Measurements from ENCODE around the gene PDZD2.
"Not testable (repeated sequence)": the region's sequence is repeated elsewhere in the genome, so short reads cannot be mapped to it uniquely, and the experiment has no call there.

Gene PDZD2

GRCh38 chr5:31937703-31938102 is 298.8 kb downstream of the PDZD2 start:
- DNase-seq = no peak

DNA sequence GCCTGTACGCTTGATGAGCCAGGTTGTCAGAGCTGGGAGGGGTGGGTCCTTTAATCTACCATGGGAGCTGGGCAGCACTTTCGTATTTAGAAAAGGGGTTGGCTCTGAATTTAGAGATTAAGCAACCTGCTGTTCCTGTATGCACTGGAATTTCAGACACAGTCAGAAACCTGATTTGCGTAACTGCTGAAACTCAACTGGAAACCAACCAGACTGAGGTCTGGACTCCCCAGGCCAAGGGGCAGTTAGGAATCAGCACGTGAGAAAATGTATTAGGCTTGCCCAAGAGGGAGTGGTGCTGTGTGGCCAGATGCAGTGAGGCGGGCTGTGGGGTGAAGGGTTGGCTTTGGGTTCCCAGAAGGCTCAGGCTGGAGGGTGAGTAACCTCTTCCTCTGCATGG is 300.2 kb downstream of the PDZD2 start:
- no peak for DNase-seq

GRCh38 chr5:31941151-31941755 is 302.3 kb downstream of the PDZD2 start:
- no peak for DNase-seq

GRCh38 chr5:31942546-31942945 is 303.6 kb downstream of the PDZD2 start:
- DNase-seq = no peak

DNA sequence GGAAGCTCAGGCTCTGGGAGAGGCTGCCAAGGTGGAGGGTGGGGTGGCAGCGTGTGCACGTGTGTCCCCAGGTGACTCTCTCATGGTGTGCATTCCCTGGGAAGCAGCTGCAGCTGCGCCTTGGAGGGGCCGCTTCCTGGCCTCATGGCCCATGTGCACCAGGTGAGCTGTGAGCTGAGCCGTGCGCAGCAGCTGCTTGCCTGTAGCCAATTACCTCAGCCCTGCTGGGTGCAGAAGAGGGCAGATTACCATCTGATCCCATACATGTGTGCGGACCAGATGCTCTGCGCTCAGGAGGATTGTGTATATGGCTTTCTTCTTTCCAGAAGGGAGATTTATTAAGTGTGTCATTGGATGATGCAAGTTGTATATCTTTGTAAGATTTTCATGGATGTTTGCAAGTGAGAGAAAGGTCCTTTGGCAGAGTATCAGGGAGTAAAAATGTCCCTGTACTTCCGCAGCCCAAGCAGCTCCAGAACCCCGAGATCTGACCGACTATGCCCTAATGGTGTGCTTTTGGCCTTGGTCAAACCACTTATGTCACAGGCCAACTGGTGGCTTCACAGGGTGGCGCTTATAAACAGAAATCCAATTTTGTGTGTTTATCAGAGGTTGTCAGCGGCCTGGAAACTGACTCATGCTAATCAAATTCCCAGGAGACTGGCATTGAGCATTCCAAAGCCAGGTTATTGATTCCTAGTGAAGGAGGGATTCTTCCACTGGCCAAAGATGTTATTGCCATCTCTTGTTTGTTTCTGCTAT is 305.9 kb downstream of the PDZD2 start:
- DNase-seq = peak; percentile 82

- no peak for DNase-seq
Observed at GRCh38 chr5:31948006-31948405, 309.1 kb downstream of the PDZD2 start.

DNA sequence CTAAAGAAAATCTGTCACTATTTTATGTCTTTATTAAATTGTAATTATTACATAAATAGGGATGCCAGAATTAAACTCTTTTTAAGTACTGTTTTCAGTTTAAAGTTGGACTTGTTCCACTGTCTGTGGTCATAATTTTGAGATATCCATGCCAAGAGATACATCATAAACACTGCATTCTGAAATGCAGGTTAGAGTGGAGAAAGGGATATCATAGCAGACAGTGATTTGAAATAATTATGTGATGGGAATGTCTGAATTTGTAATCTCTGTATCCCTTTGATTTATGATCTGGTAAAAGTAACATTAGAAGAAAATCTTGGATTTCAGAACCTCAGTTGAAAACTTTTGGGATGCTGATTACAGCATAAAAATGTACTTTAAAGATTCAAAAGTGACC is 313.1 kb downstream of the PDZD2 start:
- no peak for DNase-seq

GRCh38 chr5:31954091-31954490 is 315.2 kb downstream of the PDZD2 start:
- no peak for DNase-seq

- no peak for DNase-seq
Observed at GRCh38 chr5:31957151-31957550, 318.2 kb downstream of the PDZD2 start.

- no peak for DNase-seq
Observed at GRCh38 chr5:31962351-31962751, 323.4 kb downstream of the PDZD2 start.

DNA sequence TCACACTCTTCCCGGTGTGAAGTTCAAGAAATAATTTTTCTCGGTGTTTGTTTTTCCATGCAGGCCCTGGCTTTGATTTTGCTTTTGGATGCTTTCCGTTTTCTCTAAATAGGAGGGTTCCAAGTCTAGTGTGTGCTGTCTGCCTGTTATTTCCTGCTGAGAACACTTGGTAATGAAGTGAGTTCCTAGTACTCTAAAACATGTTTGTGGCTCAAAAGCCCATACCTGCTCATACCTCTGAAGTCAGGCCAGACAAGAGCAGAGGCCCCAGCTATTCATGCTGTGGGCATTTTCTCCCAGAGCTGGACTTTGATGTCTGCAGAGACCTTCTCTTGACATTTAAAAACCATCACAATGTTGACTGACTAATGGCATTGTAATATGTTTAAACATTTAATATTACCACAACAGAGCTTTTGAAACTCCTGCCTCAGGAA is 324.0 kb downstream of the PDZD2 start:
- no peak for DNase-seq

DNA sequence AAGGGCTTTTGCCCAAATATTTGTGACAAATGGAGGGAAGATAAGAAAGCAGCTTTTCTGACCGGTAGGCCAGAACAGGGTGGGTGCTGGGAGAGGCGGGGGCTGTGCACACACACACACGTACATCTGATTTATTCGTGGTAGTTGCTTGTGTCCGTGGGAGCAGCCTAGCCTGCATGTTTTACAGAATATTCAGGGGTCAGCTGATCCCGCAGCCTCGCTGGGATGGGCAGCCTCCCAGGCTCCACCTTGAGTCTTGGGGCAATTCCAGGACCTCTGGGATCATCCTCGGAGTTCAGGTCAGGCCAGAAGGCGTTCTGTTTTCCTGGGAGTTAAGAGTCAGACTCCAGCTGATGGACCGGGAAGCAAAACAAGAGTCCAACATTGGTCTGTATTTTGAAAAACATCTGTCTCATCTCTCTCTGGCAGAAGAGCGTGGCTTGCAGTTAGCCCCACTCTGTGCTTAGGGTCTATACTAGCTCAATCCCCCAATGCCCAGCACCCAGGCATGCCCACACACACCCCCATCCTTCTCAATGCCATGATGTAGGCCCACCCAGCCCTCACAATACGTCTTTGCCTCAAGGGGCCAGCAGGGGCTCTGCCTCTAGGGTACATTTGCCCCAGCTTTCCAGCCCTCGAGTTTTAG is 324.6 kb downstream of the PDZD2 start:
- no peak for DNase-seq

DNA sequence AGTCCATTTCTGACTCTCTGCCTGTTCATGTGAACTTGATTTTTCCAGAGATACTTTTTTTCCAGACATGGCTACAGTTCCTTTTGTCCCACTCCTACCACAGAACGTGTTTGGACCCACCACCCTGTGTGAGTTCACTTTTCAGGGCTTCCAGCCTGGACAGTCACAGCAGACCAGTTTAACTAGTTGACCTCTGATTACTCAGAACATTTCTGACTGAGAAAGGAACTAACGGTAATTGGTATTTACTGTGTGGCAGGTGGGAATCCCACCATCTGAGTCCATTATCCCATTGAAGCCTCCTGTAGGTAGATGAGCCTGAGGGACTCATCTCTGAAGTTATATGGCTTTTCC is 325.1 kb downstream of the PDZD2 start:
- no peak for DNase-seq

DNA sequence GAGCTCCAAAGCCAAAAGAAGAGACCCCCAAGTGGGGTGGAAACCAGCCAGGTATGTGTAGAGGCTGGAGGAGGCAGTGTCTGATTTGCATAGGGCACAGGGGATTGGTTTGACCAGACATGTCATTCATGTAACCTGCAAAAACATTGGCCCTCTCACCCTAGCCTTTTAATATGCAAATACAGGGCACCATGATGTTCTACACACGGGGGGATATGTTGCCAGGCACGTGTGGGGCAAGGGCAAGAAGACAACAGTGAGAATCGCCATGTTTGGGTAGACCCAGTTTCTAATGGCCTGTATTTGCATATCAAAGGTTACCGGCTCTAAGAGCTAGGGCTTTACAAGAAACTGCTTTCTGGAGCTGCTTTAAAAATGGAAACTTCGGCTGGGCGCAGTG is 326.3 kb downstream of the PDZD2 start:
- DNase-seq = no peak

- DNase-seq = no peak
Observed at GRCh38 chr5:31966936-31967335, 328.0 kb downstream of the PDZD2 start.

DNA sequence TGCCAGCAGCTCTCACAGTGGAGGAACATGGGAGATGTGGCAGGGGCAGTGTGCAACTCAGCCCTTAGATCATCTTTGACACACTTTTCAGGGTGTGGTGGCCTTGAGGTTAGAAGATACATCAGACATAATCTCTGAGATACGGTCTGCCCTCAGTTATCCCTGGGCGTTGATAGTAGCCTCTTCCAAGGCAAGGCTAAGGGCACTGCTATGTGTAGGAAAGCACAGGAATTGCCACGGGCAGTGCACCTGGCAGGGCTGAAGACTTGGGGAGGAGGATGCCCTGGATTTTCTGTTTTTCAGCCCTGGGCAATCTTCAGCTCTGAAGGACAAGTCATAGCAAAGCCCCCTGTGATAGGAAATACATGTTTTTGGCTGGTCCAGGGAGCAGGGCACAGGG is 328.5 kb downstream of the PDZD2 start:
- DNase-seq = no peak

- no peak for DNase-seq
Observed at GRCh38 chr5:31972558-31972957, 333.6 kb downstream of the PDZD2 start.

DNA sequence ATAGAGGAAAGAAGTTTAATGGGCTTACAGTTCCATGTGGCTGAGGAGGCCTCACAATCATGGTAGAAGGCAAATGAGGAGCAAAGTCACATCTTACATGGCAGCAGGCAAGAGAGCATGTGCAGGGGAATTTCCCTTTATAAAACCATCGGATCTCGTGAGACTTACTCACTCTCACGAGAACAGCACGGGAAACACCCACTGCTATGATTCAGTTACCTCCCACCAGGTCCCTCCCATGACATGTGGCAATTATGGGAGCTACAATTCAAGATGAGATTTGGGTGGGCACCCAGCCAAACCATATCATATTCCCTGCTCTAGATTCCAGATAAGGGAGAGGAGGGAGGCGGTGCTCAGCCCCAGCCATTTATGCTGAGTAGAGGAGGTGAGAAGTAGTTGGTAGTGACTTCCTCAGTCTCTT is 336.3 kb downstream of the PDZD2 start:
- DNase-seq = not testable (repeated sequence)

- DNase-seq = no peak
Observed at GRCh38 chr5:31976169-31976568, 337.2 kb downstream of the PDZD2 start.

- no peak for DNase-seq
Observed at GRCh38 chr5:31981361-31981945, 342.5 kb downstream of the PDZD2 start.

GRCh38 chr5:31982027-31982426 is 343.1 kb downstream of the PDZD2 start:
- DNase-seq = no peak

GRCh38 chr5:31982621-31983020 is 343.7 kb downstream of the PDZD2 start:
- DNase-seq = no peak

GRCh38 chr5:31983851-31984250 is 344.9 kb downstream of the PDZD2 start:
- DNase-seq = no peak

DNA sequence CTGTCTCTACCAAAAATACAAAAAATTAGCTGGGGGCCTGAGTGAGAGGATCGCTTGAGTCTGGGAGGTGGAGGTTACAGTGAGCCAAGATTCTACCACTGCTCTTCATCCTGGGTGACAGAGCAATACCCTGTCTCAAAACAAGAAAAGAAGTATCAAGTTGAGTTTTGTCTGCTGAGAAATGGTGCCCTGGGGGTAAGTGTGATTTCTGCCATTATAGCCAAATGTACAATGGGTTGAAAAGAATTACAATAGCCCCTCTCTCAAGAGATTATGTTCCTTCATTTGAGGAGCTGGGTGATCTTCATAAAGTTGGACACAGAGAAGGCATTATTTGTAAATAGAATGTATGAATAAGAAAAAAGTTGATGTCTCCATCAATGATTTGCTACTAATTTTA is 345.8 kb downstream of the PDZD2 start:
- no peak for DNase-seq
